ENCODE results near the gene RASD1. TPM values are rescaled to one million over a fixed set of nuclear protein-coding genes. Genes with fewer than 3 reads are reported as not detected.

Gene RASD1
- total RNA-seq, 4 donors from 2014 or later = 25.5 to 79.9 (median 40.6) TPM

- H3K4me3 ChIP-seq (ENCODE audit: low read depth, poor library complexity, severe bottlenecking) = no peak overlapping the region
- DNase-seq (ENCODE audit: low spot score in 2 of 2) = no peak
- 90% methylated on average over 16 of the region's 16 CpGs for WGBS, 2 donors
- TF ChIP-seq POLR2A (IDR thresholded peaks at IDR 0.05) = no peak
- TF ChIP-seq, protein P1, sequence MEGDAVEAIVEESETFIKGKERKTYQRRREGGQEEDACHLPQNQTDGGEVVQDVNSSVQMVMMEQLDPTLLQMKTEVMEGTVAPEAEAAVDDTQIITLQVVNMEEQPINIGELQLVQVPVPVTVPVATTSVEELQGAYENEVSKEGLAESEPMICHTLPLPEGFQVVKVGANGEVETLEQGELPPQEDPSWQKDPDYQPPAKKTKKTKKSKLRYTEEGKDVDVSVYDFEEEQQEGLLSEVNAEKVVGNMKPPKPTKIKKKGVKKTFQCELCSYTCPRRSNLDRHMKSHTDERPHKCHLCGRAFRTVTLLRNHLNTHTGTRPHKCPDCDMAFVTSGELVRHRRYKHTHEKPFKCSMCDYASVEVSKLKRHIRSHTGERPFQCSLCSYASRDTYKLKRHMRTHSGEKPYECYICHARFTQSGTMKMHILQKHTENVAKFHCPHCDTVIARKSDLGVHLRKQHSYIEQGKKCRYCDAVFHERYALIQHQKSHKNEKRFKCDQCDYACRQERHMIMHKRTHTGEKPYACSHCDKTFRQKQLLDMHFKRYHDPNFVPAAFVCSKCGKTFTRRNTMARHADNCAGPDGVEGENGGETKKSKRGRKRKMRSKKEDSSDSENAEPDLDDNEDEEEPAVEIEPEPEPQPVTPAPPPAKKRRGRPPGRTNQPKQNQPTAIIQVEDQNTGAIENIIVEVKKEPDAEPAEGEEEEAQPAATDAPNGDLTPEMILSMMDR (IDR thresholded peaks at IDR 0.05) = no peak
- intact Hi-C loops (cut with DNase I; ENCODE audit: low total_unique reads) = loop anchor here (5.0 kb wide), 1 partner anchor 144 kb away; no protein-coding TSS in a partner anchor
These were observed 2.6 kb upstream of the RASD1 start for GRCh38 chr17:17498606-17499301.

- 94 to 97% methylated on average over 8 to 9 of the region's 10 CpGs for WGBS, 2 donors
- DNase-seq (ENCODE audit: low spot score in 2 of 2) = no peak
- TF ChIP-seq, protein P1 (IDR thresholded peaks at IDR 0.05) = no peak
- TF ChIP-seq POLR2A (IDR thresholded peaks at IDR 0.05) = no peak
- no peak overlapping the region for H3K4me3 ChIP-seq (ENCODE audit: low read depth, poor library complexity, severe bottlenecking)
- intact Hi-C loops (cut with DNase I; ENCODE audit: low total_unique reads) = loop anchor here (5.0 kb wide), 1 partner anchor 144 kb away; no protein-coding TSS in a partner anchor
These were observed 1.8 kb upstream of the RASD1 start for GRCh38 chr17:17497845-17498520.

DNA sequence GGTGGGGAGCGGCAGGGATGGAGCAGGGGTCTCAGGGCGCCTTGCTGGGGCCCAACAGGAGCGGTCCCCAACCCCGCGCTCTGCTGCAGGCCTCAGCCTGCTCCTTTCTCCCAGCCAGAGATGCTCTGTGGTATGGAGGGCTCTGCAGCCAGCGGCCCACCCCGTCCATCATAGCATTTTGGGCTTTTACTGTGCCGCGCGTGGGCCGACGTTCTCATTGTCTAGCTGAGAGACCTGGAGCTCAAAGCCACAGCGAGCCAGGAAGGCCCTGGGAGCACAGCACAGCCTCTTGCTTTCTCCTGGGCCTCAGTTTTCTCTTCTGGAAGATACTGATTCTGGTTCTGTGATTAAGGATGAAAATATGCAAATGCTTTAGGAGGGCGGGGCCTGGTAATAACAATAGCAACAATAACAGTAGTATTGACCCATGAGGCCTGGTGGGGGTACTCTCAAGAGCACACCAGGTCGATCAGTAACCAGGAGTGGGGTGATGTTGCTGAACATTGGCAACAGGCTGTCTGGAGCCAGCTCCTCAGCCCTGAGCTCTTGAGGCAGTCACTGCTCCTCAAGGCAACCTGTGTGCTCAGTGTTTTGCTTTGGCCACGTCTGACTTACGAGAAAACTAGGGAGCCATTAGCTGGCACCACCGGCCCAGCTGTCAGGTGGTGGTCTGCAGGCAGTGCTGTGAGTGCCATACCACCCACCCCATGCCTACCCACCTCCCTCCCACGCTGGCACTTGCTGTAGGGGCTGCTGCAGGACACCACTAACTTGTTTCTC lies 1.1 kb upstream of the RASD1 start:
- intact Hi-C loops (cut with DNase I; ENCODE audit: low total_unique reads) = loop anchor here (5.0 kb wide), 1 partner anchor 145 kb away; no protein-coding TSS in a partner anchor
- no peak overlapping the region for H3K4me3 ChIP-seq (ENCODE audit: low read depth, poor library complexity, severe bottlenecking)

DNA sequence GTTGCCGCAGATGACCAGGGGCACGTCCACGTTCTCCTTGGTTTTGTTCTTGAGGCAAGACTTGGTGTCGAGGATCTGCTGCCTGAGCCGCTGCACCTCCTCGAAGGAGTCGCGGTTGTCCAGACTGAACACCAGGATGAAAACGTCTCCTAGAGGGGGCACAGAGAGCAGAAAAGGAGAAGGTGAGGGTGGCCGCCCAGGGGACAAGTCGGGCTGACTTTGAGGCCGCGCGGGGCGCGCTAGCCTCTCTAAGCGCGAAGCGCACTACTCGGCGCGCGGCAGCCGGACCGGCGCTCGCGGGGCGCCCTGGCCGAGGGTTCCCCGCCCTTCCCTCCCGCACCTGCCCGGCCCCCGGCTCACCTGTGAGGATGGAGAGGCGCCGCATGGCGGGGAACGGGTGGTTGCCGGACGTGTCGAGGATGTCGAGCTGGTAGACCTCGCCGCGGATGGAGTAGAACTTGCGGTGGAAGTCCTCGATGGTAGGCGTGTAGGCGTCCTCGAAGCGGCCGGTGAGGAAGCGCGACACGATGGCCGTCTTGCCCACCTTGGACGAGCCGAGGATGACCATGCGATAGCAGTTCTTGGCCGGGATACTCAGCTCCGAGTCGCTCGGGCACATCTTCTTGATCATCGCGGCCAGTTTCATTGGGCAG lies 533 bp downstream of the RASD1 start:
- peak in 1 of 2 donors; percentile 86 for DNase-seq (ENCODE audit: low spot score in 2 of 2)
- WGBS, 2 donors = 0 to 1% methylated on average over 50 to 53 of the region's 65 CpGs
- H3K4me3 ChIP-seq (ENCODE audit: low read depth, poor library complexity, severe bottlenecking) = peak overlapping the region; percentile 56
- intact Hi-C loops (cut with DNase I; ENCODE audit: low total_unique reads) = loop anchor here (5.0 kb wide), 1 partner anchor 147 kb away; no protein-coding TSS in a partner anchor
- TF ChIP-seq, protein P1 (IDR thresholded peaks at IDR 0.05) = no peak
- no peak for TF ChIP-seq POLR2A (IDR thresholded peaks at IDR 0.05)

More for the DNA sequence above, 1.1 kb upstream of the RASD1 start:
- TF ChIP-seq POLR2A (IDR thresholded peaks at IDR 0.05) = no peak
- TF ChIP-seq, protein P1 (IDR thresholded peaks at IDR 0.05) = no peak
- 40 to 49% methylated on average over 15 to 19 of the region's 19 CpGs for WGBS, 2 donors
- no peak for DNase-seq (ENCODE audit: low spot score in 2 of 2)

GRCh38 chr17:17494870-17495535 lies 1.2 kb downstream of the RASD1 start:
- DNase-seq (ENCODE audit: low spot score in 2 of 2) = peak in 1 of 2 donors; percentile 92
- TF ChIP-seq, protein P1 (IDR thresholded peaks at IDR 0.05) = no peak
- TF ChIP-seq POLR2A (IDR thresholded peaks at IDR 0.05) = no peak

More at GRCh38 chr17:17494870-17495535, 1.2 kb downstream of the RASD1 start:
- intact Hi-C loops (cut with DNase I; ENCODE audit: low total_unique reads) = loop anchor here (5.0 kb wide), 1 partner anchor 147 kb away; no protein-coding TSS in a partner anchor
- H3K4me3 ChIP-seq (ENCODE audit: low read depth, poor library complexity, severe bottlenecking) = peak overlapping the region; percentile 56
- 4 to 7% methylated on average over 18 to 39 of the region's 71 CpGs for WGBS, 2 donors

Data from lower leg skin (tissue), 4 donors.